Chondrocyte (in vitro differentiated cells): ENCODE results near the gene PAQR7. TPM values are rescaled to one million over a fixed set of nuclear protein-coding genes. Genes with fewer than 3 reads are reported as not detected.

ENCODE experiments used
- DNase-seq: peaks from one replicate; pipeline ENCODE4 v3.0.0; 2021; ENCODE audit warnings: mixed read lengths, low spot score
- H3K27ac Mint-ChIP-seq: one replicate; pipeline ENCODE4 v1.8.0; 2021; ENCODE audit warnings: mild to moderate bottlenecking, moderate library complexity, mixed read lengths; ENCODE audit not compliant: unreplicated experiment
- H3K27me3 Mint-ChIP-seq: 2 replicates; pipeline ENCODE4 v1.8.0; 2021; ENCODE audit warnings: low read depth, mixed read lengths
- H3K36me3 Mint-ChIP-seq: 2 replicates; pipeline ENCODE4 v1.8.0; 2021; ENCODE audit warnings: low read depth, mixed read lengths
- H3K4me1 Mint-ChIP-seq: 2 replicates; pipeline ENCODE4 v1.8.0; 2021; ENCODE audit warnings: low read depth, mild to moderate bottlenecking, mixed read lengths
- H3K4me3 Mint-ChIP-seq: one replicate; pipeline ENCODE4 v1.8.0; 2021; ENCODE audit warnings: mild to moderate bottlenecking, moderate library complexity, mixed read lengths; ENCODE audit not compliant: unreplicated experiment
- H3K9me3 Mint-ChIP-seq: 2 replicates; pipeline ENCODE4 v1.8.0; 2021; ENCODE audit warnings: low read depth, mixed read lengths
- CTCF ChIP-seq: fragments of 200-600 bp; sonication (generic); IDR thresholded peaks from 2 replicates; pipeline ENCODE4 v1.5.0; 2021; ENCODE audit warnings: antibody characterized with exemption, mild to moderate bottlenecking, moderate library complexity
- long read RNA-seq: library from polyadenylated mRNA; stranded (forward); transcript quantifications from one replicate; pipeline ENCODE4 v2.0.0, GENCODE V29; 2021
- total RNA-seq: library from RNA; stranded (reverse); gene quantifications from 3 replicates; pipeline ENCODE4 v1.2.1, GENCODE V29; 2021

Gene PAQR7
- total RNA-seq = 13.4 to 15.1 TPM (median 14.5 TPM) in 3 replicates
- long read RNA-seq, partial matches to known transcripts = 0 of 3 reads
- long read RNA-seq, other reads (novel, unspliced or antisense) = 2 of 3 reads

GRCh38 chr1:25875154-25875855, at the start of gene PAQR7:
TSS of gene PAQR7 (minus strand) at chr1:25875708. CDS start at chr1:25863839, 11,869 bp downstream.
- Mint-ChIP-seq H3K36me3 (no peaks in the 10 kb centered on the region), H3K9me3 (no peaks in the 10 kb centered on the region), H3K4me3 (peak within 1 kb of the TSS; percentile 89), H3K27ac (peak within 1 kb of the TSS; percentile 84), H3K27me3 (no peaks in the 10 kb centered on the region), H3K4me1 (peaks cover 23% of the 10 kb centered on the region)
- peak; percentile 58 for TF ChIP-seq CTCF
- peak; percentile 95 for DNase-seq

GRCh38 chr1:25924454-25924853, 48.9 kb upstream of the PAQR7 start:
- no peak overlapping the region for H3K27ac Mint-ChIP-seq
- no peak for TF ChIP-seq CTCF
- no peaks in the 10 kb centered on the region for H3K9me3 Mint-ChIP-seq
- no peaks in the 10 kb centered on the region for H3K27me3 Mint-ChIP-seq
- peaks cover 24% of the 10 kb centered on the region for H3K4me1 Mint-ChIP-seq
- DNase-seq = no peak
- H3K4me3 Mint-ChIP-seq = no peak overlapping the region
- no peaks in the 10 kb centered on the region for H3K36me3 Mint-ChIP-seq

GRCh38 chr1:25922971-25923552, 47.6 kb upstream of the PAQR7 start:
- DNase-seq = no peak
- no peaks in the 10 kb centered on the region for H3K36me3 Mint-ChIP-seq
- H3K4me1 Mint-ChIP-seq = peaks cover 25% of the 10 kb centered on the region
- H3K27ac Mint-ChIP-seq = no peak overlapping the region
- H3K4me3 Mint-ChIP-seq = peak overlapping the region; percentile 59
- TF ChIP-seq CTCF = no peak
- H3K27me3 Mint-ChIP-seq = no peaks in the 10 kb centered on the region
- H3K9me3 Mint-ChIP-seq = no peaks in the 10 kb centered on the region

GRCh38 chr1:25922056-25922970, 46.8 kb upstream of the PAQR7 start:
- H3K27ac Mint-ChIP-seq = peak overlapping the region; percentile 65
- peak; percentile 28 for TF ChIP-seq CTCF
- peak overlapping the region; percentile 71 for H3K4me3 Mint-ChIP-seq
- H3K27me3 Mint-ChIP-seq = no peaks in the 10 kb centered on the region
- no peaks in the 10 kb centered on the region for H3K9me3 Mint-ChIP-seq
- DNase-seq = no peak
- peaks cover 28% of the 10 kb centered on the region for H3K4me1 Mint-ChIP-seq
- H3K36me3 Mint-ChIP-seq = no peaks in the 10 kb centered on the region

- H3K27me3 Mint-ChIP-seq = no peaks in the 10 kb centered on the region
- no peak overlapping the region for H3K4me3 Mint-ChIP-seq
- no peak for DNase-seq
- H3K4me1 Mint-ChIP-seq = peaks cover 30% of the 10 kb centered on the region
- H3K9me3 Mint-ChIP-seq = no peaks in the 10 kb centered on the region
- H3K27ac Mint-ChIP-seq = no peak overlapping the region
- no peak for TF ChIP-seq CTCF
- no peaks in the 10 kb centered on the region for H3K36me3 Mint-ChIP-seq
These were observed 43.1 kb upstream of the PAQR7 start for GRCh38 chr1:25918615-25919014.
